HFFc6 (cell line): ENCODE results near the gene RAVER1. TPM values are rescaled to one million over a fixed set of nuclear protein-coding genes. Genes with fewer than 3 reads are reported as not detected.
"Not testable (repeated sequence)": the region's sequence is repeated elsewhere in the genome, so short reads cannot be mapped to it uniquely, and the experiment has no call there.

Experiments used
- DNase-seq: peaks from one replicate; pipeline ENCODE4 v3.0.0-alpha.2; 2018
- H3K27ac Mint-ChIP-seq: 2 replicates; pipeline ENCODE4 v1.8.0; 2020; ENCODE audit warnings: mild to moderate bottlenecking, mixed read lengths
- H3K27me3 Mint-ChIP-seq: 2 replicates; pipeline ENCODE4 v1.8.0; 2021; ENCODE audit warnings: mild to moderate bottlenecking, moderate library complexity, mixed read lengths; ENCODE audit not compliant: insufficient read depth
- H3K36me3 Mint-ChIP-seq: 2 replicates; pipeline ENCODE4 v1.8.0; 2021; ENCODE audit warnings: low read depth, mixed read lengths
- H3K4me1 Mint-ChIP-seq: 2 replicates; pipeline ENCODE4 v1.8.0; 2020; ENCODE audit warnings: low read depth, mixed read lengths
- H3K4me3 Mint-ChIP-seq: 2 replicates; pipeline ENCODE4 v1.8.0; 2020; ENCODE audit warnings: mild to moderate bottlenecking, moderate library complexity, mixed read lengths
- H3K9me3 Mint-ChIP-seq: 2 replicates; pipeline ENCODE4 v1.8.0; 2020; ENCODE audit warnings: mild to moderate bottlenecking, mixed read lengths
- CTCF ChIP-seq: fragments of 200-600 bp; sonication (generic); IDR thresholded peaks from 2 replicates; pipeline ENCODE4 v1.5.0; 2021; ENCODE audit warnings: antibody characterized with exemption, mild to moderate bottlenecking
- total RNA-seq, 6 experiments: library from RNA; stranded (reverse); fragmentation: NEBNext Ultra II Directional; extraction: Animal tissue kit (Norgen Biotek cat#: 25700); gene quantifications; 2 replicates in 1 of 6; 3 replicates in 5 of 6; pipeline ENCODE4 v1.2.3, GENCODE V29; 2021

RAVER1 gene
- total RNA-seq, 6 experiments from 2014 or later, result 52.1 to 58.3 (median 55.6) TPM

DNA sequence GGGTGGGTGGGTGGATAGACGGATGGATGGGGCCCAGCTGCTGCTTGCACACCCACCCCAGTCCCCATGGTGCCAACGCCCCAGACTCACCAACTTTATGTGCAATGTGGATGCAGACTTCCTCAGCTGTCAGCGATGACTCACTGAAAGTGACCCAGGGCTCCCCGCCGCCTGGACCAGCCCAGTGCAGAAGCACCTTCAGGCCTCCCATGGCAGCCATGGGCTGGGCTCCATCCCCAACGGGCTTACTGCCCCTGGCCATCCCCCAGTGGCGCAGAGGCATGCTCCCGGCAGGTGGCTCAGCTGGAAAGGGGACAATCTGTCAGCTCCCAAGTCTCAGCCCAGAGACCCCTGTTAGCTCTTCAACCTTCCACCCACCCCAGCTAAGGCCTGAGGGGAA lies 44.8 kb upstream of the RAVER1 start:
- DNase-seq, result no peak
- peaks cover 18% of the 10 kb centered on the region for H3K4me1 Mint-ChIP-seq
- no peaks in the 10 kb centered on the region for H3K9me3 Mint-ChIP-seq
- peaks cover 20% of the 10 kb centered on the region for H3K36me3 Mint-ChIP-seq
- no peak overlapping the region for H3K27ac Mint-ChIP-seq
- no peak for TF ChIP-seq CTCF
- H3K27me3 Mint-ChIP-seq, result peaks cover 1% of the 10 kb centered on the region
- H3K4me3 Mint-ChIP-seq, result no peak overlapping the region

DNA sequence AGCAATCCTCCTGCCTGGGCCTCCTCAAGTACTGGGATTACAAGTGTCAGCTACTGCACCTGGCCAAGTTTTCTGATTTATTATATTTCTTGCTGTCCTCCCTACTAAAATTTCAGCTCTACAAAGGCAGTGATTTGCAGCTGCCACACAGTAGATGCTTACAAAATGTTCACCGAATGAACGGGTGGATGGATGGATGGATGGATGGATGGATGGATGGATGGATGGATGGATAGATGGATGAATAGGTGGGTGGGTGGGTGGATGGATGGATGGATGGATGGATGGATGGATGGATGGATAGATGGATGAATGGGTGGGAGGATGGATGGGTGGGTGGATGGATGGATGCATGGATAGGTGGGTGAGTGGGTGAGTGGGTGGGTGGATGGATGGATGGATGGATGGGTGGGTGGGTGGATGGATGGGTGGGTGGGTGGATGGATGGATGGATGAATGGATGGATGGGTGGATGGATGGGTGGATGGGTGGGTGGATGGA lies 43.9 kb upstream of the RAVER1 start:
- DNase-seq, H3K9me3 Mint-ChIP-seq, H3K27ac Mint-ChIP-seq, H3K4me3 Mint-ChIP-seq, H3K27me3 Mint-ChIP-seq: not testable (repeated sequence)
- Mint-ChIP-seq H3K4me1 (peaks cover 18% of the 10 kb centered on the region), H3K36me3 (peaks cover 20% of the 10 kb centered on the region)

DNA sequence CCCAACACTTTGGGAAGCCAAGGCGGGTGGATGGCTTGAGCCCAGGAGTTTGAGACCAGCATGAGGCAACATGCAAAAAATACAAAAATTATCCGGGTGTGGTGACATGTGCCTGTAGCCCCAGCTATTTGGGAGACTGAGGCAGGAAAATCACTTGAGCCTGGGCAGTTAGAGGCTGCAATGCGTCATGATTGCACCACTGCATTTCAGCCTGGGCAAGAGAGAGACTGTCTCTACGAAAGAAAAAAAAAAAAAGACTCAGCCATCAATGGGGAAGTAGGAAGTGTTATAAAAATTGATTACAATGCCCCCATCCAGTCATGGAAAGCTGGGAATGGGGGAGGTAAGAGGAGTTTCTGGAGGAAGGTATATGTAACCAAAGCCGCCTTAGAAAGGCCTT lies 41.6 kb upstream of the RAVER1 start:
- H3K9me3 Mint-ChIP-seq, result no peaks in the 10 kb centered on the region
- H3K27me3 Mint-ChIP-seq, result no peaks in the 10 kb centered on the region; the same call in 1 of the 2 replicates
- no peak for TF ChIP-seq CTCF
- peaks cover 10% of the 10 kb centered on the region for H3K4me1 Mint-ChIP-seq
- H3K27ac Mint-ChIP-seq, result no peak overlapping the region
- H3K36me3 Mint-ChIP-seq, result peaks cover 20% of the 10 kb centered on the region
- DNase-seq, result no peak
- H3K4me3 Mint-ChIP-seq, result no peak overlapping the region

DNA sequence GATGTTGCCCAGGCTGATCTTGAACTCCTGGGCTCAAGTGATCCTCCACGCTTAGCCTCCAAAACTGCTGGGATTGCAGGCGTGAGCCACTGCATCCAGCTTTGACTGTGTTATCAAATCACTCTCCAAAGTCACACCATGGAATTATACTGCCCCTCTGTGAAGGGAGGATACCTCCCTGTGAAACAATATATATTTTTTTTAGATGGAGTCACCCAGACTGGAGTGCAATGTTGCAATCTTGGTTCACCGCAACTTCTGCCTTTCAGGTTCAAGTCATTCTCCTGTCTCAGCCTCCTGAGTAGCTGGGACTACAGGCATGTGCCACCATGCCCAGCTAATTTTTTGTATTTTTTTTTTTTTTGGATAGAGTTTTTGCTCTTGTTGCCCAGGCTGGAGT lies 39.4 kb upstream of the RAVER1 start:
- Mint-ChIP-seq H3K36me3 (peaks cover 33% of the 10 kb centered on the region), H3K9me3 (no peaks in the 10 kb centered on the region), H3K4me1 (no peaks in the 10 kb centered on the region), H3K27ac (no peak overlapping the region), H3K4me3 (no peak overlapping the region), H3K27me3 (no peaks in the 10 kb centered on the region)
- no peak for TF ChIP-seq CTCF
- DNase-seq, result no peak

- no peak for TF ChIP-seq CTCF
- no peak overlapping the region for H3K4me3 Mint-ChIP-seq
- H3K27me3 Mint-ChIP-seq, result no peaks in the 10 kb centered on the region; the same call in 1 of the 2 replicates
- no peak for DNase-seq
- no peaks in the 10 kb centered on the region for H3K4me1 Mint-ChIP-seq
- peaks cover 23% of the 10 kb centered on the region for H3K36me3 Mint-ChIP-seq
- H3K9me3 Mint-ChIP-seq, result no peaks in the 10 kb centered on the region
- H3K27ac Mint-ChIP-seq, result no peak overlapping the region
These were observed 34.9 kb upstream of the RAVER1 start for GRCh38 chr19:10368101-10368803.

DNA sequence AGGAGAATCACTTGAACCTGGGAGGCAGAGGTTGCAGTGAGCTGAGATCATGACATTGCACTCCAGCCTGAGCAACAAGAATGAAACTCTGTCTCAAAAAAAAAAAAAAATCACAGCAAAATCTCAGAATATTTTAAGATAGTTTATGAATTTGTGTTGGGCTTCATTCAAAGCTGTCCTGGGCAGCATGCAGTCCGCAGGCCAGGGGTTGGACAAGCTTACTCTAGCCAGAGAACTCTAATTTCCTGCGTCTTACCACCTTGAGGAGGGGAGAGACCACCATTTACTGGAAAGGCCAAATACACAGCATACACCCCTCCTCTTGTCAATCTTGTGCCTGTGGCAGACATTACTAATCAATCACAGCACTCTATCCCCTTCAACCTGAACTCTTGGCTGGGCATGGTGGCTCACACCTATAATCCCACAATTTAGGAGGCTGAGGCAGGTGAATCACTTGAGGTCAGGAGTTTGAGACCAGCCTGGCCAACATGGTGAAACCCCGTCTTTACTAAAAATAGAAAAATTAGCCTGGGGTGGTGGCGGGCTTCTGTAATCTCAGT lies 33.7 kb upstream of the RAVER1 start:
- not testable (repeated sequence) for H3K9me3 Mint-ChIP-seq, DNase-seq, H3K27me3 Mint-ChIP-seq, H3K4me3 Mint-ChIP-seq, H3K27ac Mint-ChIP-seq, H3K4me1 Mint-ChIP-seq
- H3K36me3 Mint-ChIP-seq, result peaks cover 23% of the 10 kb centered on the region
